NCI-H748 (cell line): ENCODE measurements around the gene CST6.

Experiments used
- DNase-seq: peaks from one replicate; lab custom pipeline; 2025; ENCODE audit not compliant: unreplicated experiment; lab: John Stamatoyannopoulos, UW

The CST6 gene

DNA sequence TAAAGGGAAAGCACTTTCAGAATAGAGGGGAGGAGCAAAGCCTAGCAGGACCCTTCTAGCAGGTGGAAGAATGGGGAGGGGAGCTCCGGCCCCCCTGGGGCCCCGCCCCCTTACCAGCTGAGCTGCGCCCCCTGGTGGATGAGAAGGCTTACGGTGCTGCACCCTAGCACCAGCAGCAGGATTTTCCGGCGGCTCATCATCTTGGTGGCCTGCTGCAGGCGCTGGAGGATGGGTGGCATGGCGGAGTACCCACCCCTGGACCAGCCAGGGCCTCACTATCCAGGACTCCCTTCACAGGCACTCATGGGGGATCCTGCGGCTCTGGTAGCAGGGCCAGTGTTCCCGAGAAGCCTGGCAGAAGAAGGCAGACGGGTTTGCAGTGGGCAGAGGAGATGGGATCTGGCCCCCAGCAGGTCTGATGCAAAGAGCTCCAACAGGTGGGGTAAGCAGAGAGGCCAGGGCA, 33.4 kb downstream of the CST6 start:
- peak; percentile 85 for DNase-seq

DNA sequence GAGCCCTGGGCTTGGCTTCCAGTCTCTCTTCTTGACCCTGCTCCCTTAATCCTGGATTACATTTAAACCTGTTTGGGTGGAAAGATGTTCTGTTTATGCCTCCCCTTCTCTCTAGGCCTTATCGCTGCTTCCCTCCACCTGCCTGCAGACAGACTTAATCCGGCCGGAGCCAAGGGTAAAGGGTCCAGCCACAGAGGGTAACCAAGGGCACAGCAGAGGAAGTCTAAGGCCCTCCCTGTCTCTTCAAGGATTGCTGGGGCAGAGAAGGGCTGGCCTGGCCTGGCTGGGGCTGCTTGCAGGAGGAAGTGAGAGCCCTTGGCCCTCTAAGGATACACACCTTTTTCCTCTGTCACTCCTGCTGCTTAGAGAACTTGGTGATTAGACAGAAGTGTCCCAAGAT, 35.1 kb downstream of the CST6 start:
- DNase-seq = no peak

DNA sequence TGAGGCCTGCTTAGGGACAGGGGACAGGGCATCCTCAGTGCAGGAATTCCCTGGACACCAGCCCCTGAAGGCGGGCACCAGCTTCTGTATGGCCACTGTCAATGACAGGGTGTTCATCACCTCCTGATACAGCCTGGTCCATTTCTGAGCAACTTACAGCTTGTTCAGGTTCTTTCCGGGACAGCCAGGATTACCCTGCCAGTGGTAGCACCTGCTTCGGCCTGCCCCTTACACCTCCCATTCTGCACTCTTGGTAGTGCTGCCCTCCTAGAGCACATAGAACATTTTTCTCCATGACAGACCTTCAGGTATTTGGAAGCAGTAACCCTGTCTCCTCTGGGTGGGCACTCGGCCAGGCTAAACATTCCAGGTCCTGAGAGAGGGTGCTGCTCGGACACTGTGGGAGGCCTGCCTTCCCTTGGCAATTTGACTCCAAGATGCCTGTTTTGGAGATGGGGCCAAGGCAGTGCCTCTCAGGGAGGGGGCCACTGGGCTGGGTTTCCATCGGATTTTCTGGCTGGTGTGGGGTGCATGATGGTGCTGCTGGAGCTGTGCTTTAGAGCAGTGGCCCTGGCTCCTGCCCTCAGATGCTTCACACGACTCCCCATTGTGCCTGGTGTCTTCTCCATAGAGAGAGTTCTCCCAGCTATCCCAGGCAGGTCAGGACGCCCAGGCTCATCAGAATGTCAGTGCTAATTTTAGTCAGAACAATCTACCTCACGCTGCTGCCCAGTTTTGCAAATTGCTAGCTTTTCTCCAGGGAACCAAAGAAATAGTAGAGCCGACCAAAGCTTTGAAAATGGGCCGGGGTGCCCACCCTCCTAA, 35.9 kb downstream of the CST6 start:
- DNase-seq = no peak

- DNase-seq = peak; percentile 56
Observed at GRCh38 chr11:66048547-66049323, 36.9 kb downstream of the CST6 start, which contains the start of gene GAL3ST3. Gene GAL3ST3 (minus strand): TSS chr11:66049161. CDS start chr11:66045415, 3,746 bp downstream.

GRCh38 chr11:66050581-66051231, 38.9 kb downstream of the CST6 start:
- DNase-seq = no peak

- DNase-seq = no peak
Observed at GRCh38 chr11:66051371-66051765, 39.6 kb downstream of the CST6 start.

DNA sequence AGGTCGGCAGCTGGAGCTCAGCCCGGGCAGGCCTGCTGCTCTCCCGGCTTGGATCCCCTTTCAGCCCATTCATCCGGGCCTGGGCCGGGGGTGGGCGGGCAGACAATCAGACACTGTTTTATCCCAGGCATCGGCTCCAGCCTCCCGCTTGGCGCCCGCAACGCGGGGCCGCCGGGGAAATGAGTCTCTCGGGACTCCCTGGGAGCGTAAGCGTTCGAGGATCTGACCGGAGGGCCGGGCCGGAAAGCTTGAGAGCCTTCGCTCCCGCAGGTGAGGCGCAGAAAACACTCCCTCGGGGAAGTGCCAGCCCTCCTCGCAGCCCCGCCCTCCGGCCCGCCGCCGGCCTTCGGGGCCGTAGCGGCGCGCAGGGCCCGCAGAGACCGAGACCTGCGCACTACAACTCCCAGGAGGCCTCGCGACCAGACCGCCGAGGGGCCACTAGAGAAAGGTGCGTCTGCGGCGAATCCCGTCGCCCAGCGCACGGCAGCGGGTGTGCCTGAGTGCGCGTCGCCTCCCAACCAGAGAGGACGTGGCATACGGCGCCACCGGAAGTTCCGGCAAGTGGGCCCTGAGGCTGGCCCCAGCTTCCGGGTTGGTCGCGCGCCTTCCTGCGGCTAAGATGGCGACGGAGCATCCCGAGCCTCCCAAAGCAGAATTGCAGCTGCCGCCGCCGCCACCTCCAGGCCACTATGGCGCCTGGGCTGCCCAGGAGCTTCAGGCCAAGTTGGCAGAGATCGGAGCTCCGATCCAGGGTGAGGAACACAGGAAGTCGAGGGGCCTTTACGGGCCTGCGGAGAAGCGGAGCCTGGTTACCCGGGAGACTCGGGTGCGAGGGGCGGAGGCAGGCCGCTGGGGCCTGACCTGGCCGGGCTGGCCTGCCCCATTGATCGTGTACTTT, 40.2 kb downstream of the CST6 start, which contains the start of gene SF3B2:
Gene SF3B2 (plus strand): TSS at position 599 of the 898 bp plus-strand sequence. CDS start 21 bp downstream, at position 620.
- peak; percentile 99 for DNase-seq

- DNase-seq = no peak
Observed at GRCh38 chr11:66052664-66052982, 40.8 kb downstream of the CST6 start.

- no peak for DNase-seq
Observed at GRCh38 chr11:66055021-66055420, 43.2 kb downstream of the CST6 start.

DNA sequence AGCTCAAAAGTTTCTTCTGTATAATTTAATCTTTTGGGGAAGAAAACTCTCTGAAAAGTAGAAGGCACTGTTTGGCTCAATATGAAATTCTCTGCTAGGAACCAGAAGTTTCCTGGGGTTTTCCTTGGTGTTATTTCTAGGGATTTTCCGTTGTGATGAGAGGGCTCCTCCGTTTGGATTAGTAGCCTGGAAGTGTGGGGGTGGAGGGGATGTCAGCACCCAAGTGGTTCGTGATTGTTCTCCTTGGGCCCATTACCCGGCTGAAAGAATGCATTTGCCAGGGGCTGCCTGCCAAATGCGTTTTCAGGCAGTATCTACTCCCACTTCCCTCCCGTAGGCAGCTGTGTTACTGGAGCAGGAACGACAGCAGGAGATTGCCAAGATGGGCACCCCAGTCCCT, 44.7 kb downstream of the CST6 start:
- no peak for DNase-seq

DNA sequence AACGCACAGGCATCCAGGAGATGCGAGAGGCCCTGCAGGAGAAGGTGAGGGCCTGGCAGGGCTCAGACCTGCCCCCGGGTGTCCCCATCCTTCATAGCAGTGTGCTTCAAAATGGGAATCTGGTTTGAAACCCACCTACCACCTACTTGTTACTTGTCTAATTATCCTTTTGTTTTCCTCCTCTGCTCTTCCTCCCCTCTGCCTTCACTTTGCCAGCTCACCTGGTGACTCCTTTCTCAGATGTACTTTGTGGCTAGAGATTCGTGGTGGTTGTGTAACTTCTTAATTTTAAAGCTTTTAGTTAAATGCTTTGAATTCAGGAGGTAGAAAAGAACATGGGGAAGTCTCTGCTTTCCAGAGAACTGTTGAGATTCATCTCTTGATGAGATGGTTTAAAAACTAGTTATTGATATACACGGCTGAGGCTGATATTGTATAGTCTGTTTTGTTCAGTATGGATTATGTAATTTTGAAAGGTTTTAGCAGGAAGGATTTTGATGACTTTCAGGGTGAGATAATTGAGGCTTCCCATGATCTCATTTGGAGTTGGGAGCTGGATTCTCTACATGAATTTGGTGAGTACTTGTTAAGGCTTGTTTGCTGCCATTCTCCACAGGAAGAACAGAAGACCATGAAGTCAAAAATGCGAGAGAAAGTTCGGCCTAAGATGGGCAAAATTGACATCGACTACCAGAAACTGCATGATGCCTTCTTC, 48.3 kb downstream of the CST6 start:
- no peak for DNase-seq

- DNase-seq = no peak
Observed at GRCh38 chr11:66061268-66061667, 49.5 kb downstream of the CST6 start.

DNA sequence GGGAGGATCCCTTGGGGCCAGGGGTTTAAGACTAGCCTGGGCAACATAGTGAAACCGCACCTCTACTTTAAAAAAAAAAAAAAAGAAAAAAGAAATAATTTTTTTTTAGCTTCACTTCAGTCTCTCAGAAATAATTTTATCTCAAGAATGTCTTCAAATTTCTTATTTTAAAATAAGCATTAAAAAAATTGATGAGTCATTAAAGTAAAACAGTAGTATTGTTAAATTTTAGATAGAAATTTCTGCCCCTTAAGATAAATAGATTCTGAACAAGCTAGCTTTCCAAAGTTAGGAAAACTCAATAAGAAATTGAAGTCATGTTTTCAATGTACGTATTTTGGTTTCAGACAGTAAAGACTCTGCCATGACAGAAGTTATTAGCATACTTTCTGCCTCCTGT, 50.6 kb downstream of the CST6 start:
- DNase-seq = no peak
